ENCODE results near the gene PARK7.
"Not testable (repeated sequence)": the region's sequence is repeated elsewhere in the genome, so short reads cannot be mapped to it uniquely, and the experiment has no call there.

The PARK7 gene

GRCh38 chr1:7961216-7962013, at the start of gene PARK7:
Gene PARK7, plus strand, starts transcription at chr1:7961711. Its CDS starts 1,075 bp downstream, at chr1:7962786.
- DNase-seq, result peak; percentile 100

GRCh38 chr1:7912145-7912544, 49.4 kb upstream of the PARK7 start:
- DNase-seq, result no peak

- DNase-seq, result no peak
Measured at GRCh38 chr1:7912743-7913557, 48.6 kb upstream of the PARK7 start.

- peak; percentile 35 for DNase-seq
Measured at GRCh38 chr1:7915826-7916500, 45.5 kb upstream of the PARK7 start.

GRCh38 chr1:7916501-7916830, 45.0 kb upstream of the PARK7 start:
- no peak for DNase-seq

- not testable (repeated sequence) for DNase-seq
Measured at GRCh38 chr1:7917971-7918370, 43.5 kb upstream of the PARK7 start.

GRCh38 chr1:7919880-7920279, 41.6 kb upstream of the PARK7 start:
- DNase-seq, result no peak

GRCh38 chr1:7921796-7922195, 39.7 kb upstream of the PARK7 start:
- DNase-seq, result no peak

- no peak for DNase-seq
Measured at GRCh38 chr1:7922301-7922700, 39.2 kb upstream of the PARK7 start.

GRCh38 chr1:7927061-7927460, 34.5 kb upstream of the PARK7 start:
- DNase-seq, result not testable (repeated sequence)

- no peak for DNase-seq
Measured at GRCh38 chr1:7928247-7928646, 33.3 kb upstream of the PARK7 start.

- DNase-seq, result no peak
Measured at GRCh38 chr1:7929637-7930036, 31.9 kb upstream of the PARK7 start.

GRCh38 chr1:7930645-7931445, 30.7 kb upstream of the PARK7 start:
- peak; percentile 47 for DNase-seq

- DNase-seq, result no peak
Measured at GRCh38 chr1:7931446-7931812, 30.1 kb upstream of the PARK7 start.

- no peak for DNase-seq
Measured at GRCh38 chr1:7932524-7933138, 28.9 kb upstream of the PARK7 start.

GRCh38 chr1:7938070-7938469, 23.4 kb upstream of the PARK7 start:
- no peak for DNase-seq

- no peak for DNase-seq
Measured at GRCh38 chr1:7940034-7940433, 21.5 kb upstream of the PARK7 start.

- DNase-seq, result peak; percentile 86
Measured at GRCh38 chr1:7940745-7941436, 20.6 kb upstream of the PARK7 start, which contains the start of gene TNFRSF9. Gene TNFRSF9, minus strand, starts transcription at chr1:7940839. Its CDS starts 845 bp downstream, at chr1:7939994.

GRCh38 chr1:7941437-7941793, 20.1 kb upstream of the PARK7 start:
- no peak for DNase-seq

GRCh38 chr1:7942214-7942921, 19.1 kb upstream of the PARK7 start:
- peak; percentile 40 for DNase-seq

GRCh38 chr1:7943251-7943650, 18.3 kb upstream of the PARK7 start:
- DNase-seq, result no peak

All from activated CD4-positive, alpha-beta T cell treated with anti-CD3 and anti-CD28 coated beads for 48 hours (primary cell).